ENCODE results near the gene SREBF1. TPM values are rescaled to one million over a fixed set of nuclear protein-coding genes. Genes with fewer than 3 reads are reported as not detected.

The SREBF1 gene
- total and polyA plus RNA-seq, 10 of the 15 experiments (the other 5 are each of a cell fraction or from before 2014, with no cell fraction given): 1.4 to 84.6 (median 20.4) TPM

DNA sequence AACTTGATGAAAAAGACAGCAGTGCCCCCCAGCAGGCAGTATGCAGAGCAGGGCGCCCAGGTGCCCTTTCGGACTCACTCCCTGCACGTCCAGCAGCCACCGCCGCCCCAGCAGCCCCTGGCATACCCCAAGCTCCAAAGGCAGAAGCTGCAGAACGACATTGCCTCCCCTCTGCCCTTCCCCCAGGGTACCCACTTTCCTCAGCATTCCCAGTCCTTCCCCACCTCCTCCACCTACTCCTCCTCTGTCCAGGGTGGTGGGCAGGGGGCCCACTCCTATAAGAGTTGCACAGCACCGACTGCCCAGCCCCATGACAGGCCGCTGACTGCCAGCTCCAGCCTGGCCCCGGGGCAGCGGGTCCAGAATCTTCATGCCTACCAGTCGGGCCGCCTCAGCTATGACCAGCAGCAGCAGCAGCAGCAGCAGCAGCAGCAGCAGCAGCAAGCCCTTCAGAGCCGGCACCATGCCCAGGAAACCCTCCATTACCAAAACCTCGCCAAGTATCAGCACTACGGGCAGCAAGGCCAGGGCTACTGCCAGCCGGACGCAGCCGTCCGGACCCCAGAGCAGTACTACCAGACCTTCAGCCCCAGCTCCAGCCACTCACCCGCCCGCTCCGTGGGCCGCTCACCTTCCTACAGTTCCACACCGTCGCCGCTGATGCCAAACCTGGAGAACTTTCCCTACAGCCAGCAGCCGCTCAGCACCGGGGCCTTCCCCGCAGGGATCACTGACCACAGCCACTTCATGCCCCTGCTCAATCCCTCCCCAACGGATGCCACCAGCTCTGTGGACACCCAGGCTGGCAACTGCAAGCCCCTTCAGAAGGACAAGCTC is 43.2 kb downstream of the SREBF1 start:
- Histone ChIP-seq H3K4me2 (ENCODE audit: control insufficient read depth, insufficient read depth) (no peak overlapping the region), H3K9me3 (replicated peaks; ENCODE audit: control insufficient read depth, insufficient read depth, low read length) (no peaks in the 10 kb centered on the region), H4K20me1 (ENCODE audit: control insufficient read depth, insufficient read depth) (no peaks in the 10 kb centered on the region), H3K9ac (ENCODE audit: control insufficient read depth, insufficient read depth, low read length) (no peak overlapping the region), H3K27ac (ENCODE audit: control insufficient read depth, insufficient read depth) (no peak overlapping the region), H3K4me3 (no peak overlapping the region), H2AFZ (ENCODE audit: control insufficient read depth, low read depth, low read length) (no peak overlapping the region), H3K27me3 (replicated peaks in 1 of 2; ENCODE audit: control insufficient read depth in 2 of 2, insufficient read depth in 2 of 2, low read length in 1 of 2) (no peaks in the 10 kb centered on the region), H3K4me1 (ENCODE audit: control insufficient read depth, insufficient read depth, low read length) (peaks cover 3% of the 10 kb centered on the region; the same call in 1 of the 2 replicates), H3K79me2 (ENCODE audit: control insufficient read depth, insufficient read depth, low read length) (no peaks in the 10 kb centered on the region), H3K36me3 (ENCODE audit: control insufficient read depth in 2 of 2, insufficient read depth in 2 of 2, low read length in 1 of 2) (peaks cover 0 to 40% of the 10 kb centered on the region in 2 experiments)
- no peak for DNase-seq (ENCODE audit: low read depth, low spot score)
- intact Hi-C loops (cut with micrococcal nuclease; ENCODE audit: unreplicated experiment): no loop called here
- in situ Hi-C loops (cut with MboI): no loop called here
- ChIA-PET RAD21 (ENCODE audit: unreplicated experiment) (no interaction called here), SMC1A (ENCODE audit: uncharacterized antibody, unreplicated experiment) (interaction anchor here (0.6 kb wide), 1 partner anchor 297 kb away, joined by 3 read pairs; no protein-coding TSS in a partner anchor), POLR2A (no interaction called here), CTCF (no interaction called here)
- TF ChIP-seq BCL11A (IDR thresholded peaks at IDR 0.05; ENCODE audit: low read depth, low read length) (no peak), MEF2B (IDR thresholded peaks at IDR 0.05; ENCODE audit: partially characterized antibody, poor library complexity, severe bottlenecking) (no peak)
- BruUV-seq (replicated peaks): no TSS peak
- 94% methylated on average over 29 of the region's 30 CpGs for WGBS (ENCODE audit: insufficient coverage, insufficient replicate concordance, low lambda C conversion rate, missing lambda C conversion rate)
- FAIRE-seq: no peak
- no peak for ATAC-seq

DNA sequence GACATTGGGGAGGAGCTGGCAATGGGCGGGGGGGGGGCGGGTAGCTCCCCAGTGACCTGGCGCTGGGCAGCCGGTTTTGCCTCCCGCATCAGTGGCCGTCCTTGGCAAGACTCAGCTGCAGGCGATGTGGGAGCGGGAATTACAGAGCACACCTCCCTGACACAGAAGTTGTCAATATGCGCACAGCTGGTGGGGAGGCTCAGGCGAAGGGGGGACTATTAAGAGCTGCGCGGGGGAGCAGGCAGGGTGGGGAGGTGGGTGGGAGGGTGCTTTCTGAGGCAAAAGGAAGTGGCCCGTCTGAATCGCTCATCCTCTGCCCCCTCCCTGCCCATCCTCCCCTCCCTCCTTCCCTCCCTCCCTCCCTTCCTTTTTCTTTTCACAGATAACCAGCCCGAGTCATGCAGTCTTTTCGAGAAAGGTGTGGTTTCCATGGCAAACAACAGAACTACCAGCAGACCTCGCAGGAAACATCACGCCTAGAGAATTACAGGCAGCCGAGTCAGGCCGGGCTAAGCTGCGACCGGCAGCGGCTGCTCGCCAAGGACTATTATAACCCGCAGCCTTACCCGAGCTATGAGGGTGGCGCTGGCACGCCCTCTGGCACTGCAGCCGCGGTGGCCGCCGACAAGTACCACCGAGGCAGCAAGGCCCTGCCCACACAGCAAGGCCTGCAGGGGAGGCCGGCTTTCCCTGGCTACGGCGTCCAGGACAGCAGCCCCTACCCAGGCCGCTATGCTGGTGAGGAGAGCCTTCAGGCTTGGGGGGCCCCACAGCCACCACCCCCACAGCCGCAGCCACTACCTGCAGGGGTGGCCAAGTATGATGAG is 44.0 kb downstream of the SREBF1 start:
- no TSS peak for BruUV-seq (replicated peaks)
- ATAC-seq (no peak), DNase-seq (ENCODE audit: low read depth, low spot score) (no peak), FAIRE-seq (no peak)
- intact Hi-C loops (cut with micrococcal nuclease; ENCODE audit: unreplicated experiment): no loop called here
- H3K36me3 ChIP-seq (ENCODE audit: control insufficient read depth in 2 of 2, insufficient read depth in 2 of 2, low read length in 1 of 2): peaks cover 0 to 35% of the 10 kb centered on the region in 2 experiments
- no peak overlapping the region for H3K4me2 ChIP-seq (ENCODE audit: control insufficient read depth, insufficient read depth)
- TF ChIP-seq GABPA (IDR thresholded peaks at IDR 0.05; ENCODE audit: low read depth): no peak
- TF ChIP-seq, protein P1, sequence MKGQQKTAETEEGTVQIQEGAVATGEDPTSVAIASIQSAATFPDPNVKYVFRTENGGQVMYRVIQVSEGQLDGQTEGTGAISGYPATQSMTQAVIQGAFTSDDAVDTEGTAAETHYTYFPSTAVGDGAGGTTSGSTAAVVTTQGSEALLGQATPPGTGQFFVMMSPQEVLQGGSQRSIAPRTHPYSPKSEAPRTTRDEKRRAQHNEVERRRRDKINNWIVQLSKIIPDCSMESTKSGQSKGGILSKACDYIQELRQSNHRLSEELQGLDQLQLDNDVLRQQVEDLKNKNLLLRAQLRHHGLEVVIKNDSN (IDR thresholded peaks at IDR 0.05; ENCODE audit: borderline replicate concordance, extremely low read length, insufficient read depth, low read depth, low read length): no peak
- TF ChIP-seq NBN (IDR thresholded peaks at IDR 0.05): no peak
- TF ChIP-seq FOS (IDR thresholded peaks at IDR 0.05; ENCODE audit: borderline replicate concordance, extremely low read depth, insufficient read length): no peak
- no peak for TF ChIP-seq TCF3 (IDR thresholded peaks at IDR 0.05; ENCODE audit: borderline replicate concordance, insufficient read depth, low read depth, low read length)
- no peak for TF ChIP-seq CREB1 (IDR thresholded peaks at IDR 0.05; ENCODE audit: low read depth)
- TF ChIP-seq POLR2AphosphoS5 (IDR thresholded peaks at IDR 0.05; ENCODE audit: low read length): no peak
- no peak overlapping the region for H3K9ac ChIP-seq (ENCODE audit: control insufficient read depth, insufficient read depth, low read length)
- H3K27me3 ChIP-seq (replicated peaks in 1 of 2; ENCODE audit: control insufficient read depth in 2 of 2, insufficient read depth in 2 of 2, low read length in 1 of 2): no peaks in the 10 kb centered on the region
- H2AFZ ChIP-seq (ENCODE audit: control insufficient read depth, low read depth, low read length): no peak overlapping the region
- POLR2A ChIA-PET: no interaction called here
- H4K20me1 ChIP-seq (ENCODE audit: control insufficient read depth, insufficient read depth): no peaks in the 10 kb centered on the region
- 40% methylated on average over 30 of the region's 38 CpGs for WGBS (ENCODE audit: insufficient coverage, insufficient replicate concordance, low lambda C conversion rate, missing lambda C conversion rate)
- H3K4me3 ChIP-seq: no peak overlapping the region
- SMC1A ChIA-PET (ENCODE audit: uncharacterized antibody, unreplicated experiment): interaction anchor here (0.6 kb wide), 1 partner anchor 296 kb away, joined by 3 read pairs; no protein-coding TSS in a partner anchor
- CTCF ChIA-PET: no interaction called here
- H3K9me3 ChIP-seq (replicated peaks; ENCODE audit: control insufficient read depth, insufficient read depth, low read length): no peaks in the 10 kb centered on the region
- in situ Hi-C loops (cut with MboI): no loop called here
- no peak overlapping the region for H3K27ac ChIP-seq (ENCODE audit: control insufficient read depth, insufficient read depth)
- no peaks in the 10 kb centered on the region for H3K79me2 ChIP-seq (ENCODE audit: control insufficient read depth, insufficient read depth, low read length)
- H3K4me1 ChIP-seq (ENCODE audit: control insufficient read depth, insufficient read depth, low read length): peaks cover 3% of the 10 kb centered on the region; the same call in 1 of the 2 replicates
- RAD21 ChIA-PET (ENCODE audit: unreplicated experiment): no interaction called here

All from GM12878 (cell line).